Vagina (tissue), 2 donors: Measurements from ENCODE around the gene YEATS4. TPM values are rescaled to one million over a fixed set of nuclear protein-coding genes. Genes with fewer than 3 reads are reported as not detected.

Experiments used
- DNase-seq, 2 donors: peaks; one replicate each; pipeline ENCODE4 v3.0.0-alpha.2; 2017; ENCODE audit errors: extremely low spot score in 2 of 2
- H3K27ac ChIP-seq: fragments of 200-600 bp; sonication (generic); one replicate; pipeline ENCODE4 v1.5.1; 2019
- H3K27me3 ChIP-seq: fragments of 200-600 bp; sonication (generic); one replicate; pipeline ENCODE4 v1.5.1; 2019
- H3K36me3 ChIP-seq, 2 donors: fragments of 200-600 bp; sonication (generic); one replicate each; pipeline ENCODE4 v1.5.1; 2017 to 2019
- H3K4me1 ChIP-seq: fragments of 200-600 bp; sonication (generic); one replicate; pipeline ENCODE4 v1.5.1; 2019
- H3K4me3 ChIP-seq, 2 donors: fragments of 200-600 bp; sonication (generic); 1 replicate in 1 of 2; 2 replicates in 1 of 2; pipeline ENCODE4 v1.5.1; 2016 to 2019
- H3K9me3 ChIP-seq: fragments of 200-600 bp; sonication (generic); one replicate; pipeline ENCODE4 v1.5.1; 2019
- CTCF ChIP-seq, 3 experiments: fragments of 450-650 bp in 2 of 3; fragments of 200-600 bp in 1 of 3; sonication (generic) in 1 of 3; IDR thresholded peaks; one replicate each; pipeline ENCODE4 v1.5.1; 2017 to 2019; ENCODE audit warnings: antibody characterized with exemption in 3 of 3, mild to moderate bottlenecking in 2 of 3, moderate library complexity in 2 of 3
- POLR2AphosphoS5 ChIP-seq, 2 donors: sonication (generic); formaldehyde crosslinking; IDR thresholded peaks; one replicate each; pipeline ENCODE4 v1.9.0; 2017; ENCODE audit warnings: antibody characterized with exemption in 2 of 2, mild to moderate bottlenecking in 2 of 2, low read depth in 1 of 2; ENCODE audit not compliant: insufficient read depth in 1 of 2
- intact Hi-C: fragments of 100-400 bp; cut with DNase I; formaldehyde crosslinking; loops from one replicate; pipeline ENCODE4 v1.15.1; 2023
- small RNA-seq: library from RNA; depleted of rRNA; stranded (forward); fragments of <200 nt; gene quantifications from one replicate; pipeline ENCODE3, GENCODE V24; 2016
- total RNA-seq: library from RNA; depleted of rRNA; stranded (reverse); fragments of >200 nt; gene quantifications from one replicate; pipeline ENCODE4 v1.2.3, GENCODE V29; 2016

Gene YEATS4
- total RNA-seq, 1 donor from 2014 or later, result 6.1 TPM

- no peaks in the 10 kb centered on the region for H3K36me3 ChIP-seq
- DNase-seq, result no peak
- no peaks in the 10 kb centered on the region for H3K27me3 ChIP-seq
- intact Hi-C loops, result loop anchor here (5.0 kb wide), 1 partner anchor 1752 kb away; no protein-coding TSS in a partner anchor
- H3K9me3 ChIP-seq, result no peaks in the 10 kb centered on the region
- H3K4me3 ChIP-seq, result no peak overlapping the region
- H3K27ac ChIP-seq, result no peak overlapping the region
- TF ChIP-seq POLR2AphosphoS5 (IDR thresholded peaks at IDR 0.05; ENCODE audit: insufficient read depth in 1 of 2, low read depth in 1 of 2) (peak in 1 of 2 donors; percentile 20), CTCF (IDR thresholded peaks at IDR 0.05) (no peak)
- no peaks in the 10 kb centered on the region for H3K4me1 ChIP-seq
Observed at GRCh38 chr12:69440016-69440415, 80.5 kb downstream of the YEATS4 start.

Small RNA genes within 50 kb of the gene (small RNA-seq; reads per million reads assigned to genes)
- not detected for gene RN7SL804P

Other genes starting within 250 kb of the YEATS4 start
- 34.4 TPM for gene CPSF6, start 120.2 kb upstream of the YEATS4 start, total RNA-seq
- 15.2 TPM for gene LYZ, start 11.4 kb upstream of the YEATS4 start, total RNA-seq
- gene FRS2, start 110.6 kb downstream of the YEATS4 start, total RNA-seq, result 44.0 TPM
- gene CCT2, start 225.7 kb downstream of the YEATS4 start, total RNA-seq, result 77.3 TPM